ENCODE measurements around the gene PIWIL1.

GRCh38 chr12:130412384-130412783, 74.7 kb downstream of the PIWIL1 start:
- TF ChIP-seq CTCF (conservative IDR thresholded peaks at IDR 0.05 in 1 of 2, IDR thresholded peaks at IDR 0.05 in 1 of 2; ENCODE audit: low read depth in 1 of 2, low read length in 2 of 2) (no peak), EZH2 (IDR thresholded peaks at IDR 0.05; ENCODE audit: low read length, missing control alignments) (no peak)

Data from fibroblast of lung (primary cell).